ENCODE measurements around the gene SEC14L6.

SEC14L6 gene

GRCh38 chr22:30502911-30503310, 43.6 kb downstream of the SEC14L6 start:
- no peak for TF ChIP-seq CTCF (IDR thresholded peaks at IDR 0.05; ENCODE audit: low read length)
- TF ChIP-seq EZH2 (IDR thresholded peaks at IDR 0.05; ENCODE audit: borderline replicate concordance, low read length): no peak
- H2AFZ ChIP-seq (ENCODE audit: low read length): no peak overlapping the region
- no peaks in the 10 kb centered on the region for H3F3A ChIP-seq (ENCODE audit: insufficient read depth, low read length)
- H3K4me2 ChIP-seq (ENCODE audit: low read length): no peak overlapping the region
- H3K4me3 ChIP-seq (ENCODE audit: low read depth, low read length, poor library complexity, severe bottlenecking): no peak overlapping the region
- no peaks in the 10 kb centered on the region for H3K79me2 ChIP-seq (ENCODE audit: insufficient read depth, low read length)
- H3K36me3 ChIP-seq (ENCODE audit: insufficient read depth, low read length): no peaks in the 10 kb centered on the region
- no peaks in the 10 kb centered on the region for H3K4me1 ChIP-seq (ENCODE audit: insufficient read depth, low read length, severe bottlenecking)
- H3K27me3 ChIP-seq (ENCODE audit: insufficient read depth, low read length): no peaks in the 10 kb centered on the region
- no peak overlapping the region for H3K9ac ChIP-seq (ENCODE audit: low read length)
- H4K20me1 ChIP-seq (ENCODE audit: insufficient read depth, low read length): no peaks in the 10 kb centered on the region
- H3K9me2 ChIP-seq (ENCODE audit: low read depth, low read length): no peaks in the 10 kb centered on the region
- H3K9me3 ChIP-seq (ENCODE audit: low read length): no peaks in the 10 kb centered on the region
- no peak overlapping the region for H3K27ac ChIP-seq (ENCODE audit: low read depth, low read length, poor library complexity, severe bottlenecking)

GRCh38 chr22:30502153-30502552, 44.4 kb downstream of the SEC14L6 start:
- Histone ChIP-seq H4K20me1 (ENCODE audit: insufficient read depth, low read length) (no peaks in the 10 kb centered on the region), H3K27me3 (ENCODE audit: insufficient read depth, low read length) (no peaks in the 10 kb centered on the region), H3K4me1 (ENCODE audit: insufficient read depth, low read length, severe bottlenecking) (no peaks in the 10 kb centered on the region), H2AFZ (ENCODE audit: low read length) (no peak overlapping the region), H3K4me3 (ENCODE audit: low read depth, low read length, poor library complexity, severe bottlenecking) (no peak overlapping the region), H3K27ac (ENCODE audit: low read depth, low read length, poor library complexity, severe bottlenecking) (no peak overlapping the region), H3F3A (ENCODE audit: insufficient read depth, low read length) (no peaks in the 10 kb centered on the region), H3K36me3 (ENCODE audit: insufficient read depth, low read length) (no peaks in the 10 kb centered on the region), H3K4me2 (ENCODE audit: low read length) (no peak overlapping the region), H3K79me2 (ENCODE audit: insufficient read depth, low read length) (no peaks in the 10 kb centered on the region), H3K9ac (ENCODE audit: low read length) (no peak overlapping the region), H3K9me3 (ENCODE audit: low read length) (no peaks in the 10 kb centered on the region), H3K9me2 (ENCODE audit: low read depth, low read length) (no peaks in the 10 kb centered on the region)
- TF ChIP-seq CTCF (IDR thresholded peaks at IDR 0.05; ENCODE audit: low read length) (no peak), EZH2 (IDR thresholded peaks at IDR 0.05; ENCODE audit: borderline replicate concordance, low read length) (no peak)

- Histone ChIP-seq H3K27me3 (ENCODE audit: insufficient read depth, low read length) (no peaks in the 10 kb centered on the region; the same call in 1 of the 2 replicates), H3F3A (ENCODE audit: insufficient read depth, low read length) (no peaks in the 10 kb centered on the region), H2AFZ (ENCODE audit: low read length) (no peak overlapping the region), H3K4me3 (ENCODE audit: low read depth, low read length, poor library complexity, severe bottlenecking) (no peak overlapping the region), H3K79me2 (ENCODE audit: insufficient read depth, low read length) (no peaks in the 10 kb centered on the region), H3K27ac (ENCODE audit: low read depth, low read length, poor library complexity, severe bottlenecking) (no peak overlapping the region), H3K4me1 (ENCODE audit: insufficient read depth, low read length, severe bottlenecking) (no peaks in the 10 kb centered on the region), H3K9ac (ENCODE audit: low read length) (no peak overlapping the region), H3K9me3 (ENCODE audit: low read length) (no peaks in the 10 kb centered on the region), H4K20me1 (ENCODE audit: insufficient read depth, low read length) (no peaks in the 10 kb centered on the region), H3K4me2 (ENCODE audit: low read length) (no peak overlapping the region), H3K36me3 (ENCODE audit: insufficient read depth, low read length) (no peaks in the 10 kb centered on the region), H3K9me2 (ENCODE audit: low read depth, low read length) (no peaks in the 10 kb centered on the region)
- TF ChIP-seq EZH2 (IDR thresholded peaks at IDR 0.05; ENCODE audit: borderline replicate concordance, low read length) (no peak), CTCF (IDR thresholded peaks at IDR 0.05; ENCODE audit: low read length) (no peak)
Observed at GRCh38 chr22:30500628-30501027, 45.9 kb downstream of the SEC14L6 start.
